Stimulated activated naive CD4-positive, alpha-beta T cell treated with Interleukin-2 at 50 U/mL for 16 hours (primary cell): ENCODE measurements around the gene HSPA12A.

Experiments used
- DNase-seq: peaks from one replicate; lab custom pipeline; 2025; lab: John Stamatoyannopoulos, UW

Gene HSPA12A

DNA sequence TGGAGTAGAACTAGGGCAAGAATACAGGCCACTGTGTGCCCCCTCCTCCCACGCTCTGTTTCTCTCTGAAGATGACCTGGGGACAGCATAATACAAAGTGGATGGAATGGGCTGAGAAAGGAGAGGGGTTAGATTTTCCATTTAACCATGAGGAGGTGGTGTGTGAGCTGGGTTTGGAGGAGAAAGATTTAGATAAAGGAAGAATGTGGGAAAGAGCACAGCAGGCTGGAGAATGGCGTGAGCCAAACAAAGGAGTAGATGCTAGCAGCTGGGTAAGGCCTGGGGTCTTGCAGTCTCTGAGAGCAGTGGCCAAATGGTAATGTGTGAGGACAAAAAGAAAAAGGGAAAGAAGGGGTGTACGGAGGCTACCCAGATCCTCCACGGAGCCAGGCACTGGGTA, 113.0 kb downstream of the HSPA12A start:
- DNase-seq: no peak

DNA sequence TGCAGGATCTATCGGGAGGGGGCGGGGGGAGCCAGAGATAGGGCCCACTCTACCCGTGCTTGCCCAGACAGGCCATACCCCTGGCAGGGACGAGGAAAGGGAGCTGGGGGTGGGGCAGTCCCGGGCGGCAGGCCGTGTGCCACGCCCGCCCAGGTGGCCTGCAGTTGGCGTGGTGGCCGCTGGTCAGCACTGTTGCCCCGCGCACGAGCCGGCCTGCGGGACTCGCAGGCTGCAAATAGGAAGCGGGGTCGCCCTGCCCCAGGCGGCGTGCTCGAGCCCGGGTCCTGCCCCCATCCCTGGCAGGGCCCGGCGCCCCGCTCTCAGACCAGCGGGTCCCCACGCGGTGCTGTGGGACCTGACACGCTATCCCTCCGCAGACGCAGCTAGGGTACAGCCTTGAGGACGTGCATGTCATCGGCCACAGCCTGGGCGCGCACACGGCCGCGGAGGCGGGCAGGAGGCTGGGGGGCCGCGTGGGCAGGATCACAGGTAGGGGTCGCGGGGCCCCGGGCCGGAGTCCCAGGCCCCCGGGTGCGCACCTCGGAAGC, 114.9 kb downstream of the HSPA12A start:
- no peak for DNase-seq

DNA sequence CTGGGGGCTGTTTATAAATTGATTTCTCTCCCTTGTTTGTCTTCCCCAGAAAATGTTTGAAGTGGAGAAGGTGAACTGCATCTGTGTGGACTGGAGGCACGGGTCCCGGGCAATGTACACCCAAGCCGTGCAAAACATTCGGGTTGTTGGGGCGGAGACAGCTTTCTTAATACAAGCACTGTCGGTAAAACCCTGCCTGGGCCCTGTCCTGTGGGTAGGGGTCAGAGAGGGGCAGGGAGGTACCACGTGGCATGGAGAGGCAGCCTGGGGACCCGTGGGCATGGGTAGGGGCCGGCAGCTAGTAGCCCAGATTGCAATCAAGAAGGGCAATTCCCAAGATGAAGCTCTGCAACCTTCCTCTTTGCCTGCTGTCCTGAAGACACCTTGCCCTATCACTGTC, 115.6 kb downstream of the HSPA12A start:
- DNase-seq: no peak

DNA sequence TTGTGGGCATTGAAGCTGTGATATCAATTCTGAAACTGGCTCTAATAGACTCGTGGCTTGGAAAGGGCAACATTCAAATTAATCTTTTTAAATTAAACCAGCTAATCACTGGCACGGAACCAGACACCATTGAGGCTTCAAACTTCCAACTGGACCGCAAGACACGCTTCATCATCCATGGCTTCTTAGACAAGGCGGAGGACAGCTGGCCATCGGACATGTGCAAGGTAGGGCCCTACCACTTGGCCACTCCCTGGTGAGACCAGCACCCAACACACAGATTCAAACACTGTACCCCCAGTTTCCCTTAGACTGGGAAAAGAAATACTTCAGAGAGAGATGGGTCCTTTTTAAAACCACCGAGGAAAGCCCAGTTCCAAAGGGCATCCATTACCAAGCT, 116.5 kb downstream of the HSPA12A start:
- DNase-seq: no peak

DNA sequence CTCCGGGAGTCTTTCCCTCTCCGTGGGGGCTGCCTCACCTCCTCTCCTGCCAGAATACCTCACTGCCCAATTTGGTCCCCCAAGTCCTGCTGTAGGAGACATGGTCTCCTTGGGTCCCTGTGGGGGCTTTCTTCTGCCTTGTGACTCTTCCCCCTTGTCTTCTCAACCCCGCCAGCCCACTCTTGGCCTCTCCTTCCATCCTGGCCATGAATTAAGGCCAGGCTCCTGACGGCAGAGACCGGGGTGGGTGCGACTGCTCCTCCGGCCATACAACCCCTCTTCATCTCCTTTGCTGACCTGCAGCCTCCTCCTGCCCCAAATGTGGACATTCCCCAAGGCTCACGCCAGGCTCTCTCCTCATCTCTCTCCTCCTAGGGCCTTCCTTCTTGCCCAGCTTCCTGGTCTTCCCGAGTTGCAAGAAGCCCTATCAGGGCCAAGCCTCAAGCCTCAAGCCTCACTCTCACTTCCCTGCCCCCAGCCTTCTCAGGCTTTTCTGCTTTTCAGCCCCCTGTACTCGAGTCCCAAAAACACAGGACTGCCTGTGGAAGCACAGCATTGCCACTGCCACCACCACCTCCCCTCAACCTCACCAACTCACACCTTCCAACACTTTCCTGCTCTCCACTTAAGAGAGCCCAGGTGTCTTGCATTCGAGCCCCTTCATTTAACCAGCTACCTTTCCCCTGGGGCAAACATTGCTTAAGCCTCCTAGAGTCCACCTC, 120.3 kb downstream of the HSPA12A start:
- no peak for DNase-seq

DNA sequence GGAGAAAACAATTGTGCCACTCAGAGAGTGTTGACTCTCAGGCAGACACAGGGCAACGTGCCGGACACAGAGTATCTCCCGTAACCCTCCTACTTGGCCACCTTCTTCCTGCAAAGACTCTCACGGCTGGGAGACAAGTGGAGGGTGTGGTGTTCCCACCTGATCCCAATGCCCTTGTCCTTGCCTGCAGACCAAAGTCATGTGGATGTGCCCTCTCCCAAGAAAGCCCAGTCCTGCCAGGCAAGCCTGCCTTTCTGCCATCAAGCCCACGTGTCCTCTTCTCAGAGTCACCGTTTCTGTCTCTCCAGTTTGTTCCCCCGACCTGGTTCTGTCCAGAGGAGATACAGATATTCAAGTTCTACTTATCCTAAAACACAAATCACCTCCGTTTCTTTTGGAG, 120.9 kb downstream of the HSPA12A start:
- no peak for DNase-seq
